Heart right ventricle (tissue), 16 donors: ENCODE results near the gene SLC41A3. TPM values are rescaled to one million over a fixed set of nuclear protein-coding genes. Genes with fewer than 3 reads are reported as not detected.

Experiments
- ATAC-seq, 8 donors: fragments of 200-7000 bp; cut with Tn5 transposase; one replicate each; pipeline ENCODE4 v1.9.1; 2020; ENCODE audit warnings: mild to moderate bottlenecking in 8 of 8, moderate library complexity in 8 of 8, moderate number of reproducible peaks in 1 of 8
- DNase-seq, 2 donors: peaks; one replicate each; pipeline ENCODE4 v3.0.0-alpha.2; 2020
- H3K27ac ChIP-seq, 10 donors: fragments of 200-600 bp; sonication (generic) in 2 of 10; one replicate each; pipeline versions ENCODE4 v1.5.0 to v1.8.0; 2020 to 2022; ENCODE audit warnings: mild to moderate bottlenecking in 3 of 10
- H3K27me3 ChIP-seq, 7 donors: fragments of 200-600 bp; one replicate each; pipeline ENCODE4 v1.8.0; 2021 to 2022; ENCODE audit warnings: mild to moderate bottlenecking in 2 of 7
- H3K36me3 ChIP-seq, 9 donors: fragments of 200-600 bp; sonication (generic) in 1 of 9; one replicate each; pipeline versions ENCODE4 v1.5.0 to v1.8.0; 2020 to 2022; ENCODE audit warnings: mild to moderate bottlenecking in 2 of 9
- H3K4me1 ChIP-seq, 9 donors: fragments of 200-600 bp; sonication (generic) in 1 of 9; one replicate each; pipeline versions ENCODE4 v1.5.0 to v1.8.0; 2020 to 2022; ENCODE audit warnings: mild to moderate bottlenecking in 4 of 9
- H3K4me3 ChIP-seq, 10 donors: fragments of 200-600 bp; sonication (generic) in 2 of 10; one replicate each; pipeline versions ENCODE4 v1.5.0 to v1.8.0; 2020 to 2022; ENCODE audit warnings: mild to moderate bottlenecking in 7 of 10, moderate library complexity in 2 of 10
- H3K9me3 ChIP-seq, 11 donors: fragments of 200-600 bp in 10 of 11; sonication (generic) in 2 of 11; one replicate each; pipeline versions ENCODE4 v1.5.0 to v1.8.0; 2013 to 2022; ENCODE audit warnings: mild to moderate bottlenecking in 2 of 11, control low read depth in 1 of 11, moderate library complexity in 1 of 11
- CTCF ChIP-seq, 9 donors: fragments of 200-600 bp; sonication (generic) in 2 of 9; IDR thresholded peaks; one replicate each; pipeline versions ENCODE4 v1.5.0 to v1.8.0; 2021 to 2022; ENCODE audit warnings: antibody characterized with exemption in 9 of 9, mild to moderate bottlenecking in 5 of 9, moderate library complexity in 1 of 9
- WGBS, 2 donors: extraction: QIAGEN DNeasy Blood & Tissue Kit; methylation state at CpG; one replicate each; pipeline ENCODE4 v1.1.7; 2013; ENCODE audit warnings: inconsistent platforms in 1 of 2; 5-methylcytosine and 5-hydroxymethylcytosine counted together
- intact Hi-C, 10 donors: fragments of 100-400 bp; cut with DNase I; formaldehyde crosslinking; loops; one replicate each; pipeline versions ENCODE4 v1.11.1 to v1.14.2; 2022
- polyA plus RNA-seq, 2 donors: library from polyadenylated mRNA; stranded (reverse); fragments of 200-250 nt; gene quantifications; one replicate each; pipeline ENCODE4 v1.2.3, GENCODE V29; 2013
- total RNA-seq, 10 donors: library from RNA; stranded (reverse); fragmentation: NEBNext Ultra II Directional in 3 of 10; extraction: Animal tissue kit (Norgen Biotek cat#: 25700) in 3 of 10; gene quantifications; one replicate each; pipeline versions ENCODE4 v1.2.1 to v1.2.4, GENCODE V29; 2021 to 2023
- donor health status: Arrhythmogenic right ventricular cardiomyopathy.
- donor health status: ischemic (EF 13 %, LVEDD 7.1; RV severe dilation, severe dysfunction).
- donor health status: healthy with polysubstance abuse.
- donor health status: DM: no; HTN: yes; CAD: no.
- donor health status: DM: no; HTN: no; CAD: no.
- donor health status: ischemic (EF 25% LVEDD 6.9; RV normal size, moderate dysfunction).
- donor health status: ischemic (EF 25% LVEDD 5.7; RV mildly dilated, moderate dysfunction).
- donor health status: healthy.
- donor health status: DM: yes; HTN: yes; CAD: no.
- donor health status: Ischemic cardiomyopathy.
- donor health status: ischemic (EF 35%, LVEDD 5.7; RV mildly dilated, moderate dysfunction).
- donor health status: nonischemic (EF 11% LVEDD 7.7; RV severe dilation, severe dysfunction).
- donor health status: DM: yes; HTN: yes; CAD: no.
- donor health status: PGD.
- donor health status: ischemic (EF 29% LVEDD 5.4; RV normal size, mild dysfunction).
- donor health status: nonischemic (EF 23%, LVEDD 6.1; RV moderate dilation, normal function).

Gene SLC41A3
- total and polyA plus RNA-seq, 12 donors = 28.6 to 49.5 (median 40.1) TPM

GRCh38 chr3:126034481-126035361, 49.2 kb downstream of the SLC41A3 start:
- intact Hi-C loops = no loop called here

GRCh38 chr3:126033765-126034164, 50.2 kb downstream of the SLC41A3 start:
- Histone ChIP-seq H3K36me3 (peaks cover 0 to 41% (median 0%) of the 10 kb centered on the region in 9 donors), H3K27ac (no peak overlapping the region), H3K4me1 (no peaks in the 10 kb centered on the region), H3K9me3 (peaks cover 0 to 2% (median 0%) of the 10 kb centered on the region in 11 donors), H3K27me3 (no peaks in the 10 kb centered on the region), H3K4me3 (no peak overlapping the region)
- intact Hi-C loops = no loop called here
- no peak for DNase-seq
- no peak for ATAC-seq
- WGBS, 2 donors = 87 to 93% methylated on average over 5 of the region's 5 CpGs
- no peak for TF ChIP-seq CTCF (IDR thresholded peaks at IDR 0.05)

More at GRCh38 chr3:126034481-126035361, 49.2 kb downstream of the SLC41A3 start:
- no peak for ATAC-seq
- Histone ChIP-seq H3K27ac (no peak overlapping the region), H3K36me3 (peaks cover 0 to 35% (median 0%) of the 10 kb centered on the region in 9 donors), H3K27me3 (no peaks in the 10 kb centered on the region), H3K9me3 (no peaks in the 10 kb centered on the region), H3K4me1 (peaks cover 0 to 4% (median 0%) of the 10 kb centered on the region in 9 donors), H3K4me3 (no peak overlapping the region)
- no peak for DNase-seq
- no peak for TF ChIP-seq CTCF (IDR thresholded peaks at IDR 0.05)
- 80 to 81% methylated on average over 11 of the region's 11 CpGs for WGBS, 2 donors

- Histone ChIP-seq H3K9me3 (peaks cover 0 to 8% (median 4%) of the 10 kb centered on the region in 11 donors), H3K4me1 (no peaks in the 10 kb centered on the region), H3K36me3 (peaks cover 0 to 45% (median 3%) of the 10 kb centered on the region in 9 donors), H3K27me3 (no peaks in the 10 kb centered on the region), H3K4me3 (no peak overlapping the region), H3K27ac (no peak overlapping the region)
- intact Hi-C loops = no loop called here
- 99 to 100% methylated on average over 3 of the region's 3 CpGs for WGBS, 2 donors
- TF ChIP-seq CTCF (IDR thresholded peaks at IDR 0.05) = no peak
- ATAC-seq (no peak), DNase-seq (no peak)
These were observed 50.7 kb downstream of the SLC41A3 start for GRCh38 chr3:126033051-126033745.

GRCh38 chr3:126031981-126032471, 51.9 kb downstream of the SLC41A3 start:
- DNase-seq = no peak
- no peak overlapping the region for H3K27ac ChIP-seq
- peaks cover 0 to 50% (median 9%) of the 10 kb centered on the region in 9 donors for H3K36me3 ChIP-seq
- H3K27me3 ChIP-seq = no peaks in the 10 kb centered on the region
- H3K4me3 ChIP-seq = no peak overlapping the region
- peaks cover 0 to 17% (median 9%) of the 10 kb centered on the region in 11 donors for H3K9me3 ChIP-seq
- WGBS, 2 donors = 83 to 87% methylated on average over 9 of the region's 9 CpGs
- intact Hi-C loops = no loop called here
- no peak for ATAC-seq
- H3K4me1 ChIP-seq = no peaks in the 10 kb centered on the region
- TF ChIP-seq CTCF (IDR thresholded peaks at IDR 0.05) = no peak
